Measurements from ENCODE around the gene HSD17B11. TPM values are rescaled to one million over a fixed set of nuclear protein-coding genes. Genes with fewer than 3 reads are reported as not detected.

The HSD17B11 gene
- total and polyA plus RNA-seq, 12 donors, result 34.1 to 202 (median 96.1) TPM

DNA sequence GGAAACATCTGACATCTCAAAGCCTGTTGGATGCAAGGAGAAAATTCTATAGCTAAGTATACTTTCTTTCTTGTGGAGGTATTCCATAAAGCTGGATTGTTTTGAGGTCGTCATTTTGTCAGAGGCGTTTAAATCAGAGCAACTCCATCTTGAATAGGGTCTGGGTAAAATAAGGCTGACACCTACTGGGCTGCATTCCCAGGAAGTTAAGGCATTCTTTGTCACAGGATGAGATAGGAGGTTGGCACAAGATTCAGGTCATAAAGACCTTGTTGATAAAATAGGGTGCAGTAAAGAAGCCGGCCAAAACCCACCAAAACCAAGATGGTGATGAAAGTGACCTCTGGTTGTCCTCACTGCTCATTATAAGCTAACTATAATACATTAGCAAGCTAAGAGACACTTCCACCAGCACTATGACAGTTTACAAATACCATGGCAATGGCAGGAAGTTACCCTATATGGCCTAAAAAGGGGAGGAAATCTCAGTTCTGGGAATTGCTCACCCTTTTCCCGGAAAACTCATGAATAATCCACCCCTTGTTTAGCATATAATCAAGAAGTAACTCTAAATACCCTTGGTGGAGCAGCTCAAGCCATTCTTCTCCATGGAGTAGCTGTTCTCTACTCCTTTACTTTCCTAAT lies 80.2 kb downstream of the HSD17B11 start:
- no peaks in the 10 kb centered on the region for H3K4me1 ChIP-seq (replicated peaks in 1 of 2)
- intact Hi-C loops (cut with DNase I), result no loop called here
- no peak for TF ChIP-seq POLR2A (IDR thresholded peaks at IDR 0.05)
- TF ChIP-seq, protein P1, sequence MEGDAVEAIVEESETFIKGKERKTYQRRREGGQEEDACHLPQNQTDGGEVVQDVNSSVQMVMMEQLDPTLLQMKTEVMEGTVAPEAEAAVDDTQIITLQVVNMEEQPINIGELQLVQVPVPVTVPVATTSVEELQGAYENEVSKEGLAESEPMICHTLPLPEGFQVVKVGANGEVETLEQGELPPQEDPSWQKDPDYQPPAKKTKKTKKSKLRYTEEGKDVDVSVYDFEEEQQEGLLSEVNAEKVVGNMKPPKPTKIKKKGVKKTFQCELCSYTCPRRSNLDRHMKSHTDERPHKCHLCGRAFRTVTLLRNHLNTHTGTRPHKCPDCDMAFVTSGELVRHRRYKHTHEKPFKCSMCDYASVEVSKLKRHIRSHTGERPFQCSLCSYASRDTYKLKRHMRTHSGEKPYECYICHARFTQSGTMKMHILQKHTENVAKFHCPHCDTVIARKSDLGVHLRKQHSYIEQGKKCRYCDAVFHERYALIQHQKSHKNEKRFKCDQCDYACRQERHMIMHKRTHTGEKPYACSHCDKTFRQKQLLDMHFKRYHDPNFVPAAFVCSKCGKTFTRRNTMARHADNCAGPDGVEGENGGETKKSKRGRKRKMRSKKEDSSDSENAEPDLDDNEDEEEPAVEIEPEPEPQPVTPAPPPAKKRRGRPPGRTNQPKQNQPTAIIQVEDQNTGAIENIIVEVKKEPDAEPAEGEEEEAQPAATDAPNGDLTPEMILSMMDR (IDR thresholded peaks at IDR 0.05), result no peak
- H3K36me3 ChIP-seq (replicated peaks in 1 of 2), result no peaks in the 10 kb centered on the region
- DNase-seq, result peak in 2 of 7 donors; percentile 11 to 16
- H3K27ac ChIP-seq, result no peak overlapping the region
- no peaks in the 10 kb centered on the region for H3K27me3 ChIP-seq
- no peaks in the 10 kb centered on the region for H3K9me3 ChIP-seq (replicated peaks in 1 of 3)
- no peak overlapping the region for H3K4me3 ChIP-seq
- WGBS, 4 donors, result 50 to 66% (median 58%) methylated on average over 4 of the region's 4 CpGs

DNA sequence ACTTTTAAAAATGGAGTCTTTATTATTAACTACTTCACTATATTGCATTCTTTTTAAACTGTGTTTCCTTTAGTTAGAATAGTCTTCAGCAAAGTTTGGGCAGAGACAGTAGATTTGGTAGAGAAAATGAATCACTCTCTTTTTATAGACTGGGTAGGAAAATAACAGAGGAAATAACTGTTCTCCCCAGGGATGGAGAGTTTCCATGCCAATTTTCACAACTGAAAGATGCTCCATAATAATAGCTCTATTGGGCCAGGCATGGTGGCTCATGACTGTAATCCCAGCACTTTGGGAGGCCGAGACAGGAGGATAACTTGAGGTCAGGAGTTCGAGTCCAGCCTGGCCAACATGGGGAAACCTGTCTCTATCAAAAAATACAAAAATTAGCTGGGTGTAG lies 81.4 kb downstream of the HSD17B11 start:
- H3K27me3 ChIP-seq, result no peaks in the 10 kb centered on the region

DNA sequence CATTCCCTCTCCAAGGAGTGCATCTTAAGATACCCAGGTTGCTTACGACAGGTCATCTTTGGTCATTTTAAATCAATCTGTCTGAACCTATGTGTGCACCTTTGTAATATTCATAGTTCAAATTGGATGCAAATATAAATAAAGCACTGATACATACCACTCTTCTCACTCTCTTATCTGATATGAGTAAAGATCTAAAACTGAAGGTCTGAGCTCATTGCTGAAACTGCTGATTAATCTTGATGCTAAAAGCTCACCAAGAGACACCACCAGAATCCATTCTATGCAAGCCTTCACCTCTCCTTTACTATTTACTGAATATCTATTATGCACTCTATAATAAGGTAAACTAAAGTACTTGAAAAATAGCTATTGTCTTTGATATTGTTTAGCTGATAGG lies 84.9 kb downstream of the HSD17B11 start:
- Histone ChIP-seq H3K4me1 (replicated peaks in 1 of 2) (no peaks in the 10 kb centered on the region), H3K36me3 (replicated peaks in 1 of 2) (no peaks in the 10 kb centered on the region), H3K27ac (no peak overlapping the region), H3K9me3 (replicated peaks in 1 of 3) (no peaks in the 10 kb centered on the region), H3K4me3 (no peak overlapping the region), H3K27me3 (no peaks in the 10 kb centered on the region)
- no peak for DNase-seq
- no peak for TF ChIP-seq POLR2A (IDR thresholded peaks at IDR 0.05)
- TF ChIP-seq, protein P1 (IDR thresholded peaks at IDR 0.05), result no peak
- intact Hi-C loops (cut with DNase I), result no loop called here
- 92 to 97% (median 96%) methylated on average over 1 of the region's 1 CpG for WGBS, 4 donors

More for the DNA sequence above, 81.4 kb downstream of the HSD17B11 start:
- Histone ChIP-seq H3K27ac (no peak overlapping the region), H3K36me3 (replicated peaks in 1 of 2) (no peaks in the 10 kb centered on the region), H3K9me3 (replicated peaks in 1 of 3) (no peaks in the 10 kb centered on the region), H3K4me3 (no peak overlapping the region), H3K4me1 (replicated peaks in 1 of 2) (no peaks in the 10 kb centered on the region)
- TF ChIP-seq, protein P1 (IDR thresholded peaks at IDR 0.05), result no peak
- no peak for TF ChIP-seq POLR2A (IDR thresholded peaks at IDR 0.05)
- 89 to 100% (median 91%) methylated on average over 2 of the region's 2 CpGs for WGBS, 4 donors
- intact Hi-C loops (cut with DNase I), result no loop called here
- no peak for DNase-seq

DNA sequence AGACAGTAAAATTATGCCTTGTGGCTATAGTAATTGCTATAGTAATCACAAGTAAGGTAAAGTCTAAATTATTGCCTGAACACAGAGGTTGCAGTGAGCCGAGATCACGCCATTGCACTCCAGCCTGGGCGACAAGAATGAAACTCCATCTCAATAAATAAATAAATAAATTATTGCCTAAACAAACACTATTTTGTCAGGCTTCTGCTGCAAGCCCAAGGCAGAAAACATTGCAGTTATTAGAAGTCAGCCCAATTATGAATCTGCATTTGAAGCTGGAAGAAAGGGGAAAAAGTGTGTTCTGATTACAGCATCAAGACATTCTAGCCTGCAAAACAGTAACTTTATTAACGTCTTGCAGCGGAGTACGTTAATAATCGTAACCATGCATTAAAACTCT lies 85.4 kb downstream of the HSD17B11 start:
- Histone ChIP-seq H3K4me3 (no peak overlapping the region), H3K9me3 (replicated peaks in 1 of 3) (no peaks in the 10 kb centered on the region), H3K27me3 (no peaks in the 10 kb centered on the region), H3K4me1 (replicated peaks in 1 of 2) (no peaks in the 10 kb centered on the region), H3K36me3 (replicated peaks in 1 of 2) (no peaks in the 10 kb centered on the region), H3K27ac (no peak overlapping the region)
- 84 to 88% (median 85%) methylated on average over 7 of the region's 7 CpGs for WGBS, 4 donors
- no peak for DNase-seq
- intact Hi-C loops (cut with DNase I), result no loop called here
- TF ChIP-seq, protein P1 (IDR thresholded peaks at IDR 0.05), result no peak
- TF ChIP-seq POLR2A (IDR thresholded peaks at IDR 0.05), result no peak
